Hepatic stellate cell (primary cell): Measurements from ENCODE around the gene SLC25A47.
A peak's percentile ranks its signal among the peaks of the same experiment; 100 is the strongest.
"Not testable (repeated sequence)": the region's sequence is repeated elsewhere in the genome, so short reads cannot be mapped to it uniquely, and the experiment has no call there.

Experiments used
- DNase-seq: peaks from one replicate; pipeline ENCODE4 v3.0.0; 2011; ENCODE audit warnings: low spot score

SLC25A47 gene

DNA sequence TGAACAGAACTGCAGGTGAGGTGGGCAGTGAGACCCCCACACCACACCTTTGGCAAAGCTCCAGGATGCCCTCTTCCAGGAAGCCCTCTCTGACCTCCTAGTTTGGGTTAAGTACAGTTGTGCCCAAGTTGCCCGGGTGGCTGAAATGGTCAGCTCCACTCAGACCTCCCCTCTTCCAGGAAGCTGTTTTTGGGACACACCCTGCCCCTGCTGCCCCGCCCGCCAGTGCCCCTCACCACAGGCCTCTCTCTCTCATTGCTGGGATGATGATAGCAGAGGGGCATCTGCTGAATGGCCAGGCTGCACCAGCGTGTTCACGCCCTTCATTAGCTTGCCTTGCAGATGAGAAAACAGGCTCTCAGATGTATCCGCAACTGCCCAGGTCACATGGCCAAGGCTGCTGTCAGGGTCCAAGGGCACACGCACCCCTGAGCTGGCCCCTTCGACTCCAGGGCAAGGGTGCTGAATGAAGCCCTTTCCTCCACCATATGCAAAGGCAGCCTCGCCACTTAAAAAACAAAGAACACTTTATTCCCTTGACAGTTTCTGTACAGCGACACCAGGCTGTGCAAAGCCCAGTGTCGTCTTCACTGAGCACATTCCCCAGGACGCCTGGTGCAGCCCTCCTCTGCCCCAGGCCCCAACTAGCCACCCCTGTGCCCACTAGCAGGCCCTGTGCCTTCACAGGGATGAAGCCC, 32.4 kb upstream of the SLC25A47 start:
- no peak for DNase-seq

DNA sequence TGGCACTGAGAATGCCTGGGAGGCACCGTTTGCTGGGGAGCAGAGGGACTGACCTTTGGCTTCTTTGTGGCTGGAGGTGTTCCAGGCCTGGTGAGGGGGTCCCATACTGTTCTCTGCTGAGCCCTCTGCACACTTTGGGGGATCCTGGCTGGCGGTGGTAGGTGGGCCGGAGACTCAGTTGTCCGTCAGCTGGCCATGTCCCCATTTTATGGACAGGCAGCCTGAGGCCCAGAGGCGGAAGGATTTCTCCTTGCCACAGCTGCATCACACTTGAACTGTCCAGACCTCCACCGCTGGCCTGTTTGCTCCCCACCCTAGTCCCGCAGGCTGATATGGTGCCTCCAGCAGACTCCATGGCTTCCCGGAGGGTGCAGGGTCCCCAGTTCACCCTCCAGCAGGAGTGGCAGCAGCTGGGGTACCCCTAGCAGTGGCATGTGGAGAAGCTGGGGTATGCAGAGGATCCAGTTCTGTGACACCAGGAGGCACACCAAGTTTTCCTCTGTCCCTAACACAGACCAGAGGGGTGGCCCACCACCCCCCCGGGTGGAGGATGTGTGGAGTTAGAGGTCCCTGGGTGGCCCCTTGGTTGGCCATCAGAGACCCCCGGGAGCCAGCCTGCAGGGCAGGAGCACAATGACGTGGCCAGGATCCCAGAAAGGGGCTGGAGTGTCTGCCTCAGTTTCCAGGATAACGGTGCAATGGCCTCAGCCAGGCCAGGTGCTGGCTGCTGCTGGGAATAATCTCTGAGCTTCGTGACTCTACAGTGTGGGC, 31.6 kb upstream of the SLC25A47 start:
- no peak for DNase-seq

DNA sequence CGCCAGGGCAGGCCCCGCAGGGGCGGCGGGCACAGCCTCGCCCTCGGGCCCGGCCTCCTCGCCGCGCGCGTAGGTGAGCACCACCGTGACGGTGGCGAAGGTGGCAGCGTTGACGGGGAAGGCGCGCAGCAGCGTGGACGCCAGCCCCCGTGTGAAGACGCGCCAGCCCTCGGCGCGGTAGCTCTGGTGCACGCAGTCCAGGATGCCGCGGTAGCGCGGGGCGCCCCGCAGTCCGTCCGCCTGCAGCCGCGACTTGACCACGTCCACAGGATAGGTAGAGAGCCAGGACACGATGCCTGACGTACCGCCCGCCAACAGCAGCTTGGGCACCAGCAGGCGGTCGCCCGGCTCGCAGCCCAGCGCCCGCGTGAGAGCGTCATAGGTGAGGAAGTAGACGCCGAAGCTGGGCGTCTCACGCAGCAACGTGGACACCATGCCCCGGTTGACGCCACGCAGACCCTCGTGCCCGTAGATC, 30.8 kb upstream of the SLC25A47 start:
- no peak for DNase-seq

DNA sequence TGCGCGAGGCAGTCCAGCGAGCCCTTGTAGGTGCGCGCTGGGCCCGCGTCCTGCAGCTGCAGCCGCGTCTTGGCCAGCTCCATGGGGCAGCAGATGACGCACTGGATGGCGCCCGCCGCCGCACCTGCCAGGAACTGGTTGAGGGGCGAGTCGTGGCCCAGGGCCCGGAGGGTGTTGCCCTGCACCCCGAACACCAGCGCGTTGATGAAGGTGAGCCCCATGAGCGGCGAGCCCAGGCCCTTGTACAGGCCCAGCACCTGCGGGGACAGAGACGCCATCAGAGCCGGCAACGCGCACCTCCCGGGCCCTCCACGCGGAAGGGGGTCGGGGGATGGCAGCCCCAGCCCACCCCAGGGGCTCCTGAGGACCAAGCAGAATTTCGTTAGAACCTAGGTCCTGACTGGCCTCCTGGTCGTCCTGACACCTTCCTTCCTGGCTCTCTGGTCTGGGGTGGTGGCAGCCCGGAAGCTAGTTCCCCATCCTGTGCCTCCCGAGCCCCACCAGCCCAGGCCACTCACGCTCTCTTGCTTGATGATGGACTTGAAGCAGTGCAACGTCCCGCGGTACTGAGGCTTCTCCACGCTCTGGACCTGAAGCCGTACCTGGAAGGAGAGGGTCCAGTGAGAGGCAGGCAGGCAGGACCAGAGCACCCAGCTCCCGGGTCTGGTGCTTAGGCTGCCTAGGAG, 30.2 kb upstream of the SLC25A47 start:
- no peak for DNase-seq

DNA sequence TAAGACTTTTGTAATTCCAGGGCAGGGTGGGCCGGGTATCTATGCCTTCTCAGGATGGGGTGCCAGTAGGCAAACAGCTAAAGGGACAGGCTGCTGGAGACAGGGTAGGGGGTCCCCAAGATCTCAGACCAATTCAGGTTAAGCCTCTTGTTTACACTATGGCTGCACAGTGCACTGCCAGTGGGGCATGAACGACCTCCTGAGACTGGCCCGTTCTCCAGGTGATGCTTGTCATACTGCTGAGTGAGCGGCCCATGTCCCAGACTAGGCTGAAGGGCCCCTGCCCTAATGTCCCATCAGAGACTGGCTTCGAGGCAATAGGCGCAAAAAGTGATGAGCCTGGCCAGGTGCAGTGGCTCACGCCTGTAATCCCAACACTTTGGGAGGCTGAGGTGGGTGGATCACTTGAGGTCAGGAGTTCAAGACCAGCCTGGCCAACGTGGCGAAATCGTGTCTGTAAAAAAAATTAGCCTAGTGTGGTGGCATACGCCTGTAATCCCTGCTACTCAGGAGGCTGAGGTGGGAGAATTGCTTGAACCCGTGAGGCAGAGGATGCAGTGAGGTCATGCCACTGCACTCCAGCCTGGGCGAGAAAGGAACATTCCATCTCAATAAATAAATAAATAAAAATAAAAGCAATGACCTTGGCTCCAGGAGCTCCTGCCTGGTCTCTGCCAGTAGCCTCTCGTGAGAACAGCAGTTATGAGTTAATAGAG, 29.5 kb upstream of the SLC25A47 start:
- DNase-seq, result no peak

DNA sequence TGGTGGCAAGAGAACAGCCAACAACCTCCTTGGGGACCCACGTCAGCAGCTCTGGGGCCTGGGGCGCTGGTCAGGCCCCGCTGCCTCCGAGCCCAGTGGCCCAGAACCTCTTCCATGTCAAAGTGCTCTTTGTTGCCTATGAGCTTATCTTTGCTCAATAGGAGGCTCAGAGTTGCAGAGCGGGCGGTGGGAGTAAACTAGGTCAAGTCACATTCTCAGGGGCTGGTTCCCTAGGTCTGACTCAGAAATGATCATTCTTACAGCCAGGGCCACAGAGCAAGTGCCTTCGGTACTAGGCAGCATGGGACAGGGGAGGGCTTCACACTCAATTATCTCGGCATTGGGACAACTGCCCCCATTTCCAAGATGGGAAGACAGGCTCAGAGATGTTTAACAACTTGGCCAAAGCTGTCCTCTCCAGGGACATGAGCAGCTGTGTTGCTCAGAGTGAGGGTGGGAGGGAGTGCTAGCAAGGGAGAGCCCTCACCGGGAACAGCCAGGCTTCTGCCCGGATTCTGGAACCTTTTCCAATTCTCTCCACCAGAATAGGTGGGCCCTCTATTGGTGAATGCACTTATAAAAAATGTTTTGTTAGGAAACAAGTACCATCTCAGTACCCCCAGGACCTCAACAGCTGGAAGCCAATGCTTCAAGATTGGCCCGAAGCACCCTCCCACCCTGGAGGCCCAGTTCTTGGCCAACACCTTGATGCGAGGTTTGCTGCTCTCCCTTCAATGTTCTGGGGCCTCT, 28.8 kb upstream of the SLC25A47 start:
- DNase-seq, result no peak

DNA sequence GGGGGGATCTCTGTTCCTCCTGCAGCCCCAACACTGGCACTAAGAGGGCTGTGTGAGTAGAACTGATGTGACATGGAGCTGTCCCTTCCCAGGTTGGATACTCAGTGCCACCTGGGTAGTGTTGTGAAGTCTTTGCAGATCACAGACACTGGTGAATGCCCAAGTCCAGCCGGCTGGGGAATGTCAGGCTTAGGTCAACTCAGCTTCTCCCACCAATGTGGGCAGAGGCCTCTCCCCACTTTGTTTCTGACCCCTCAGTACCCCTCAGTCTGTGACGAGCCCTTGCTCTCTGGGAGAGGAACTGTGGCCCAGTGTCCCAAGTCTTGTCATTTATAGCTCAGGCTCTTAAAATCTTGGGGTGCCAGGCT, 28.2 kb upstream of the SLC25A47 start:
- DNase-seq, result no peak

DNA sequence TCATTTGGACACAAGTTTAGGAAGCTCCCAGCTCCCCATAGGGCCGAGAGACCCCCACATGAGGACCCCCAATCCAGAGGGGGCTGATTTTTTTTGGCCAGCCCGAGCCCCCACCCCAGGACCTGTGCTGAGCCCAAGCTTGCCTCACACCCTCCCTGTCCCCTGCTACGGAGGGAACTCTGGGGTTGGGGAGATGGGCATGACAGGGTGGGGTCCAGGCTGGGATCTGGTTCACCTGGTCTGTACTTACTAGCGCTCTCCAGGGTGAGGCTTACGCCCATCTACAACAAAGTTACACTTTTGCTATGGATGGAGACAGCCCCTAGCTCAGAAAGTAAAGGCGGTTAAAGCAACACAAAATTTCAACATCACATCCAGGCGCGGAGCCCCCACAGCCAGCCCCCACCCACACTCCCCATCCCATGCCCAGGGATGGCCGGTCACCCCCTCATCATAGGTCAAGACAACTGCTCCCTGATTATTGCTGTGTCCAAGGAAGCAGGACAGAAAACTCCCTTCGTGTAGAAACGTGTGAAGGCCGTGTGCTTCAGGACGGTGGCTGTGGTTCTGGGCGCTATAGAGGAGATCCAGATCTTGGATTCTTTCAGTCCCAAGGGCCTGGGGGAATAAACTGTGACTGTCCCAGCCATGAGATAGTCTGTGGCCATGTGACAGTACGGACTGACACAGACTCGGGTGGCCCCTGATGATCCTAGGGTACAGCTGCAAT, 27.6 kb upstream of the SLC25A47 start:
- no peak for DNase-seq

DNA sequence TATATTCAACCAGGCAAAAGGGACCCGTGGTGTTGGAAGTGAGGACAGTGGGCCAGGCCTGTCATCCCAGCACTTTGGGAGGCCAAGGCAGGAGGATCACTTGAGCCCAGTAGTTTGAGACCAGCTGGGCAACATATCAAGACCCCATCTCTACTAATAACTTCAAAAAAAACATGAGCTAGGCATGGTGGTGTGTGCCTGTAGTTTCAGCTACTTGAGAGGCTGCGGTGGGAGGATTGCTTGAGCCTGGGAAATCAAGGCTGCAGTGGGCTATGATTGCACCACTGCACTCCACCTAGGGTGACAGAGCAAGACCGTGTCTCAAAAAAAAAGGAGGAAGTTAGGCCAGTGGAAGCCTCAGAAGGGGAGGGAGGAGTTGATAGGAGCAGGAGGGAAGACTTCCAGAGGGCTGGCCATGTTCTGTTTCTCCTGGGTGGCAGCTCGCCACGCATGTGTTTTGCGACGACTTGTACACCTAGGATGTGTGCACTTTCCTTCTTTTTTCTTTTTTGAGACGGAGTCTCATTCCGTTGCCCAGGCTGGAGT, 27.0 kb upstream of the SLC25A47 start:
- DNase-seq, result no peak

DNA sequence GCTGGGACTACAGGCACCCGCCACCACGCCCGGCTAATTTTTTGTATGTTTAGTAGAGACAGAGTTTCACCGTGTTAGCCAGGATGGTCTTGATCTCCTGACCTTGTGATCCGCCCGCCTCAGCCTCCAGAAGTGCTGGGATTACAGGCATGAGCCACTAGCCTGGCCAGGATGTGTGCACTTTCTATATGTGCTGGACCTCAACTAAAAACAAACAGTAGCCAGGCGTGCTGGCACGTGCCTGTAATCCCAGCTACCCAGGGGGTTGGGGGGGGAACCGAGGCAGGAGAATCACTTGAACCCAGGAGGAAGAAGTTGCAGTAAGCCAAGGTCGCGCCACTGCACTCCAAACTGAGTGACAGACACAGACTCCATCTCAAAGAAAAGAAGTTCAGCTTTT, 26.4 kb upstream of the SLC25A47 start:
- not testable (repeated sequence) for DNase-seq

DNA sequence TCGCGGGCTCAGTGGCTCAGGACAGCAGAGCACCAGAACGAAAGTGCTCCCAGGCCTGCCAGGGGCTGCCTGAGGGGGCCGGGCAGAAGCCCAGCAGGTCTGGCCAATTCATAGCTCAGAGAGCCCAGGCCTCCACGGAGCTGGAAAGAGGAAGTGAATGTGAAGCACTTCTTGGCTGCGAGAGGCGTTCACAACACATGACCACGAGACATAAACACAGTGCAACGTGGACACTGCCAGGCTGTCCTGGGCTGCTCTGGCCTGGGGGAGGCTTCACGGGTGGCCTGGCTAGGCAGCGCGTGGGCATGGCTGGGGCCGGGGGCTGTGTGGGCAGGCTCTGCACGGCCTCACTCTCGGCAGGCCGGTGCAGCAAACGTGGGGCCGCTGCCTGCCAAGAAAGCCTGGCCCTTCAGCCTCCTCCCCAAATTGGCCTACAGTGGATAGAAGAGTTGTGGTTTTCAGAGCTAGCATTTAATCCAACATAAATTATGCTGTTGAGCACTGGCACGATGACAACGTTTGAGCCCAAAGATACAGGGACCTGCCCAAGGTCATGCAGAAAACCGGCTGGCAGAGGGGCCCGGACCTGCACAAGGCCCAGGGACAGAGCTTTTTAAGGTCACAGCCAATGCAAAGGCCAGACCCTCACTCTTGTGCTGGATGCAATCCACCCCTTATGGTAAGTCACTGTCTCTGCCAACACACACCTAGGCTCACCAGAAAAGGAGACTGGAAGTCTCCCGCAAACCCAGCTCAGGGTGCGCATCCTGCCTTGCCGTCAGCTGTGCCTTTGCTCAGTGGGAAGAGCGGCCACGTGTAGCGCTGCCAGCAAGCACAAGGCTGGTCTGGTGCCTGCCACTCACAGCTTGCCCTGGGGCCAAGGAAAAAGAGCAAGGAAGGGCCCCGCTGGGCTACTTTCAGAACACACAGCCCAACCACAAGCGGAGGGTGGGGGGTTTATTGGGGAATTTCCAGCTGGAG, 25.5 kb upstream of the SLC25A47 start:
- DNase-seq, result peak; percentile 77

DNA sequence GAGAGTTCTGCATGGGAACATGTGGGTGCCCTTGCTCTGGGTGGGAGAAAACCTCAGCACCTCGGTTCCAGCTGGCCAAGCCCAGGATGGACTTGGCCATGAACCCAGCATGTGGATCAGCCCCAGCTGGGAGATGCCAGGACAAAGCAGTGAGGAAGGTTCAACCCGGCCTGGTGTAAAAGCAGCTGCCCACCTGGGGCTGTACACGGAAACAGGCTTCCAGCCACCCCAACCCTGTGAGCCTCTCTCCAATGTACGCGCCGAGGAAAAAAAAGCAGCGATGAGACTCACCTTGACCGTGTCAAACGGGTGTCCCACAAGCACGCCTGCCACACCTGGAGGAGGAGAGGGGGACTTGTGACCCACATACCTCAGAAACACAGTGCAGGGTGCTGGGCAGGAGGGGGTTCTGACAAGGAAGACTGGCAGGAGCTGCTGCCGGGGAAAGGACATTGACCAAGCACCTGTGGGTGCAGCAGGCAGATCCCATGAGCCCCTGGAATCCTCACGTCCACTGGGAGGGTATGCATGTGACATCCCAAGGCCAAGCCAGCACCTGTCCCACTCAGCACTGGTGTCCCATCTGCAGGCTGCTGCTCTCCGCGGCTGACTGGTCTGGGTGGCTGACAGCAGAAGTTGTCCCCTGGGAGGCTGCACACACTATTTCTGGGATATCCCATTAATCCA, 24.4 kb upstream of the SLC25A47 start:
- no peak for DNase-seq

DNA sequence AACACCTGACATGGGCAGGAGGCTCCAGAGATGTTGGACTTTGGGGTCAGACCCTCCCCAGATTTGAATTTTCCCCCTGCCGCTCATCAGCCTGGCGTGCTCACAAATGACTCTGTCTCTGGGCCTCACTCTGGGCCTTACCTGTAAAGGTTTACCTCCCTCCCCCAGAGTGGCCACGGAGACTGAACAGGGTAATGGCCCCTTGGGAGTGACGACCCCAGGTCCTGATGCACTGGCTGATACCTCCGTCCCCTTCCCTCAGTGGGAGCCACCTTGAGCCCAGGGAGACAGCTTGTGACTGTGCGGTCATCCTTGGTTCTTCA, 23.9 kb upstream of the SLC25A47 start:
- DNase-seq, result no peak

DNA sequence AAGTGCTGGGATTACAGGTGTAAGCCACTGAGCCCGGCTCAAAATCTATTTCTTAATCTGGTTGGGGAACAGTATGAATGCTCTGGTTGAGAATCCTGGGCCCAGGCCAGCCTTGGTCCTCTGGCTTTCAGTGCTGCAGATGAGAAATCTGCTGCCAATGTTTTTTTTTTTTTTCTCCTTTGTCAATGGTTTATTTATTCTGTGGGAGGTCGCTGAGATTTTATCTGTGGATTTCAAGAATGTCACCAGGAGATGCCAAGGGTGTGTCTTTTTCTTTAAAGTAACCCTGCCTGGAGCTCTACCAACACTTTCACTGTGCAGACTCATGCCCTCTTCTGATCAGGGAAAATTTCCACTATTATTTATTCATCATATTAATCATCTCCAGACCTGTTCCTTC, 20.5 kb upstream of the SLC25A47 start:
- no peak for DNase-seq

DNA sequence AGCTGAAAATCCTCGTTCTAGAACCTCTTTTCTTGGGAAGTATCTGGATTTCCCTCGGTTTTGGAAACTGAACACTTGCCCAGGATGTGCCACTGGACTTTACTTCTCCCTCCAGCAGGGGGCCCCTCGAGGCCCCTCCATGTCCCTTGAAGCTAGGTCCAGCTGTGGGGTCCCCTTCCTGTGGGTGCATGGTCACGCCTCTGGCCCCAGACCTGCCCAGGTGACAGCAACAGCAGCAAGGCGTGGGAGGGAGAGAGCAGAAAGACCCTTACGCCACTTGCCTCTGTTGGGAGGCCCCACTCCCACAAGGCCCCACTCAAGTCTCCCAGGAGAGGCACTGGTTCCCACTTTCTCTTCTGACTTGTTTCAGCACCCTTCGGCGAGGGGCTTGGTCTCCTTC, 20.0 kb upstream of the SLC25A47 start:
- peak; percentile 58 for DNase-seq

DNA sequence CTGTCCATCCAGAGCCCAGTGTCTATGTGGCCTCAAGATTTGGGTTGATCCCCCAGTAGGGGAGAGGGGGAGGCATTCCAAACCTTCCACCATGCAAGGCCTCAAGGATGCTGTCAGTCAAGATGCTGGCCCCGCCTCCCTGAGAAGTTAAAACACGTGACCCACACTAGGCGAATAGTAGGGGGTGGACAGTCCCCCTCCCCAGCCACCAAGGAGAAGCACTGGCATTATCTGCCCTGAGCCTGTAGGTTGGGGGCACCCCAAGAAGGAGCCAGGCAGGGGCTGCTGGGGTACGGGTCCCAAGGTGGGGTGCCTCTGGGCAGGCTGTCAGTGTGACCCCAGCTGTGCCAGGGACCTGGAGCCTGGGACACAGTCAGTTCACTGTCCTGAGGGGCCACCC, 19.2 kb upstream of the SLC25A47 start:
- DNase-seq, result no peak

DNA sequence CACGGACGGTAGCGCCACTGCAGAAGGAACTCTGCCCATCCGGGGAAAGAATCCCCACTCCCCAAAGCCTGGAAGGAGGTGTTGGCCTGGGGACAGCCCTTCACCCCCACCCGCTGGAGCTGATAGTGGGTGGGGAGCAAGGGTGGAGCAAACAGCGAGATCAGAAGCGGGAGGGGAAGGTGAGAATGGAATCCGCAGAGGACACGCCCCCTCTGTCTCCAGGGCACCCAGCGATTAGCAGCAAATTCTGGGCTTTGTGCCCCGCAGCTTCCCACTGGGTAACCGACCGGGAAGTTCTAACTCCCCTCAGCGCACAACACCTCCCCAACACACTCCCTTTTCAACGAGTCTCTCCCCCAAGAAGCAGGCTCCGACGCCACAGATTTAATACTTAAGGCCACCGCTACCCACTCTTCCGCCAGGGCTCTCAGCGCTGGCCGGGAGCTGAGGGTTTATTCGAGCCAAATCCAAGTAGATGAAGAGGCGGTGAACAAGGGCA, 18.3 kb upstream of the SLC25A47 start:
- DNase-seq, result no peak

DNA sequence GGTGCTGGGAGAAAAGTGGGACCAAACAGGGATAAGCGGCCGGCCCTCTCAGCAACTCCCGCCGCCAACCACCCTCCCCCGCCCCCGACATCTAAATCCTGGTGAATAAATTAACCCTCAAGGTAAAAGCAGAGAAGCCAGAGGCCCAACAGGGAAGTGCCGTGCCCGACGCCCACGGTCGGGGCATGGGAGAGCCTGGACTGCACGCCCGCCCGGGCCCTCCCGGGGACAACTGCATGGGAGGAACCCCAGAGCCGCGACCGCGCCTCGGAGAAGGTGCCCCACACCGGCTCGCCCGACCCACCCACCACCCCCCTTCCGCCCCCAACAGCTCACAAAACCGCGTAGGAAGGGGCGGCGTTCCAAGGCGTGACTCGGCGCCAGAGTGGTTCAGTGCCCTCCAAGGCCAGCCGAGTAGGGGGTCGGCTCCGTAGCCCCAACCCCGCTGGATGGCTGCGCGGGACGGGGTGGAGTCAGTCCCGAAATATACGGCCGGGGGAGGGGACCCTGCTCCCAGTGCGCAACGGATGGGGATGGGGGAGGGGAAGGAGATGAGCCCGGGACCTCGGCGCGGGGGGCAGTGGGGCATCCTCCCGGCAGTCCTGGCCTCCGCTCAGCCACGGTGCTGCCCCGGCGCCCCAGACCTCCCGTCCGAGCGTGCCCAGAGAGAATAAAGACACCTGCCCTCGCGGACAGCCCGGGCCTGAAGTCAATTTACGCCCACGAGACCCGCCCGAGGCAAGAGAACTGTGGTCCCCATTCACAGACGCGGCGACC, 17.6 kb upstream of the SLC25A47 start:
- DNase-seq, result no peak
